ENCODE data around the gene NCAM2. TPM values are rescaled to one million over a fixed set of nuclear protein-coding genes. Genes with fewer than 3 reads are reported as not detected.
A peak's percentile ranks its signal among the peaks of the same experiment; 100 is the strongest.

NCAM2 gene
- total and polyA plus RNA-seq, 2 of the 4 experiments (the other 2 are of a cell fraction), result 2.7 to 5.0 TPM

- Histone ChIP-seq H3K4ac (ENCODE audit: low read depth, low read length) (no peak overlapping the region), H3K36me3 (ENCODE audit: control insufficient read depth, insufficient read depth, low read length) (no peaks in the 10 kb centered on the region), H2BK20ac (ENCODE audit: low read depth, low read length) (no peak overlapping the region), H3K18ac (ENCODE audit: low read depth, low read length) (no peak overlapping the region), H3K14ac (replicated peaks; ENCODE audit: low read depth, low read length) (no peak overlapping the region), H4K20me1 (ENCODE audit: insufficient read depth, low read length) (no peaks in the 10 kb centered on the region), H2BK15ac (ENCODE audit: low read depth, low read length) (no peak overlapping the region), H3K4me2 (ENCODE audit: low read depth, low read length) (no peak overlapping the region), H3K27me3 (ENCODE audit: control insufficient read depth, insufficient read depth, low read length) (no peaks in the 10 kb centered on the region), H2BK5ac (ENCODE audit: low read depth, low read length, poor library complexity, severe bottlenecking) (no peak overlapping the region), H3K9me1 (ENCODE audit: insufficient read depth, low read length) (no peaks in the 10 kb centered on the region), H2BK120ac (ENCODE audit: low read depth, low read length) (no peak overlapping the region), H4K5ac (ENCODE audit: low read depth, low read length) (no peak overlapping the region), H3K27ac (ENCODE audit: insufficient read depth, low read length) (no peak overlapping the region), H3K4me3 (ENCODE audit: insufficient read depth, low read depth, low read length) (no peak overlapping the region), H3K9ac (ENCODE audit: low read depth, low read length) (no peak overlapping the region), H3K79me1 (ENCODE audit: low read depth in 1 of 2, low read length in 2 of 2) (no peaks in the 10 kb centered on the region), H3K4me1 (ENCODE audit: control insufficient read depth, insufficient read depth, low read length) (no peaks in the 10 kb centered on the region), H3K56ac (ENCODE audit: extremely low read depth, insufficient read depth, low read length) (no peak overlapping the region), H4K8ac (ENCODE audit: low read depth in 2 of 2, low read length in 2 of 2) (no peak overlapping the region), H3K23ac (ENCODE audit: low read depth, low read length) (no peak overlapping the region), H2AFZ (replicated peaks; ENCODE audit: low read length, poor library complexity) (no peak overlapping the region), H2AK5ac (ENCODE audit: low read depth, low read length) (no peak overlapping the region), H3K9me3 (ENCODE audit: control insufficient read depth, insufficient read depth, low read length) (no peaks in the 10 kb centered on the region; the same call in 1 of the 2 replicates), H2AK9ac (replicated peaks; ENCODE audit: low read depth, low read length, poor library complexity) (no peak overlapping the region), H4K91ac (ENCODE audit: insufficient read depth, low read depth, low read length) (no peak overlapping the region)
- dilution Hi-C loops (cut with HindIII; ENCODE audit: low sequenced_read_pairs, unreplicated experiment) (no loop called here), in situ Hi-C loops (cut with MboI; ENCODE audit: low sequenced_read_pairs) (no loop called here), intact Hi-C loops (cut with micrococcal nuclease) (no loop called here)
- no TSS peak for BruUV-seq (replicated peaks)
- WGBS, 2 experiments (ENCODE audit: extremely low coverage in 2 of 2, insufficient read length in 1 of 2), result no CpG with 5 or more reads among the region's 2 CpGs
- CTCF ChIA-PET, result interaction anchor here (0.6 to 1.1 kb wide), 3 partner anchors 11 to 233 kb away, joined by 3 read pairs; no protein-coding TSS in a partner anchor
- 0 out of 2 replicates have a peak, but pooled peaks have one; percentile 49 for ATAC-seq (ENCODE audit: low read depth)
- no peak for TF ChIP-seq MXI1 (IDR thresholded peaks at IDR 0.05; ENCODE audit: borderline replicate concordance, low read depth, low read length)
- TF ChIP-seq RAD21 (IDR thresholded peaks at IDR 0.05; ENCODE audit: low read length), result peak; percentile 34; the same call in 1 of the 2 replicates
- TF ChIP-seq CHD1 (IDR thresholded peaks at IDR 0.05; ENCODE audit: low read depth, low read length), result no peak
- TF ChIP-seq MAFK (IDR thresholded peaks at IDR 0.05; ENCODE audit: low read depth, low read length), result no peak
- no peak for TF ChIP-seq RFX5 (IDR thresholded peaks at IDR 0.05; ENCODE audit: low read depth, low read length)
- peak; percentile 55 for TF ChIP-seq CTCF (conservative IDR thresholded peaks at IDR 0.05; ENCODE audit: low read depth, low read length)
- TF ChIP-seq FOS (IDR thresholded peaks at IDR 0.05; ENCODE audit: low read depth, low read length), result no peak
- no peak for TF ChIP-seq ELK1 (IDR thresholded peaks at IDR 0.05; ENCODE audit: borderline replicate concordance, low read depth, low read length)
- no peak for TF ChIP-seq BHLHE40 (IDR thresholded peaks at IDR 0.05; ENCODE audit: low read depth, low read length)
- no peak for TF ChIP-seq NFE2L2 (IDR thresholded peaks at IDR 0.05; ENCODE audit: low read depth, low read length)
- TF ChIP-seq SMC3 (IDR thresholded peaks at IDR 0.05; ENCODE audit: low read depth, low read length), result peak; percentile 44
- DNase-seq, result peak; percentile 60
- POLR2A ChIA-PET (ENCODE audit: unreplicated experiment), result no interaction called here
These were observed 26.8 kb upstream of the NCAM2 start for GRCh38 chr21:20971296-20971921.
